ENCODE results near the gene LRRN1. TPM values are rescaled to one million over a fixed set of nuclear protein-coding genes. Genes with fewer than 3 reads are reported as not detected.
"Not testable (repeated sequence)": the region's sequence is repeated elsewhere in the genome, so short reads cannot be mapped to it uniquely, and the experiment has no call there.

LRRN1 gene
- total RNA-seq, 1 experiment from 2014 or later = not detected

DNA sequence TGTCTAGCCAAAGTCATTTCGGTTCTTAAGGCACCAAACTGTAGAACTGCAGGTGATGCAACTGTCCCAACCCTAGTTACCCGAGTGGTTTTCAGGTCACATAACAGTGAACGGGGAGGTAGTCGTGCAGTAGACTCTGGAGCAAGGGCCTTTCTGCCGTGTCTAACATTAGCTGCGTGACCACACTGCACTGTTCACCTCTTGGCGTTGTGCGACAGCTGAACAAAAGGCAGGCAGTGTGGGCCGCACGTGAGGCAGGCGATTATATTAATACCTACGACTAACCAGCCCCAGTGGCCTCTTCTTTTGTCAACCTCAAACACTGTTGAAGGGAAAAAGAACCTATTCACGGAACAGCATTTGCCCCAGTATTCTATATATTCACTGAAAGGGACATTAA is 2.8 kb downstream of the LRRN1 start:
- in situ Hi-C loops (cut with HindIII; ENCODE audit: low pct_unique_long_range_greater_than_20kb, low sequenced_read_pairs) = no loop called here
- DNase-seq (ENCODE audit: low read depth) = no peak

DNA sequence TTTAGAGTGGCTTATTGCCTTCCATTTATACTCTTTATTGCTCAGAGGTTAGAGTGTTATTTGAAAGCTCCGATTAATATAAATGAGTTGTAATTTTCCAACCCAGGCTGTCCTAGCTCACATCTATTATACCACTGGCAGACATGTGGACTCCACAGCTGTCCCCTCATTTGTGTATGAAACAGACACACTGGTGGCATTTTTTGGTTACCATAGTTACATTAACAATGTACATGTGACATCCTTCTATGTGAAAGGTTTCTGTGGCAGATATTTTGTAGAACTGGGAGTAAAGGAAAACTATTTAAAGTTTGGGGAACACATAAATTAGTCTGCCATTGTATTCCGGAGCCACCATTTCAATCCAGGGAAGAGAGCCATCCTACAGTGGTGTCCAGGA is 5.3 kb downstream of the LRRN1 start:
- in situ Hi-C loops (cut with HindIII; ENCODE audit: low pct_unique_long_range_greater_than_20kb, low sequenced_read_pairs) = no loop called here
- no peak for DNase-seq (ENCODE audit: low read depth)

DNA sequence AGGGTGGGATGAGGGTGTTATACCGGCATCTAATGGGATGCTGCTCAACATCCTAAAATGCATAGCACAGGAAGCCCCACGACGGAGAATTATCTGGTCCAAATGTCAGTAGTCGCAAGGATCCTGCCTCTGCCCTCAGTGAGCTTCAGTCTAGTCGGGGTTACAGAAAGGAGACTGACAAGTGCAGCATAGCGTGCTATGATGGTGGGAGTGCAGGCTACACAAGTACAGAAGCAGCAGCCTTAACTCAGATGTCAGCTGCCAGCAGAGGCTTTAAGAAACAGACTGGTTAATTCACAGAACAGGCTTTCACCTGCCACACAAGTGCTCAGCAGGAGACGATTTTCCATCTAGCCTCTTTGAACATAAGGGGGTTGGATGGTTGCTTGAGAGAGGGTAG is 6.9 kb downstream of the LRRN1 start:
- in situ Hi-C loops (cut with HindIII; ENCODE audit: low pct_unique_long_range_greater_than_20kb, low sequenced_read_pairs) = no loop called here

DNA sequence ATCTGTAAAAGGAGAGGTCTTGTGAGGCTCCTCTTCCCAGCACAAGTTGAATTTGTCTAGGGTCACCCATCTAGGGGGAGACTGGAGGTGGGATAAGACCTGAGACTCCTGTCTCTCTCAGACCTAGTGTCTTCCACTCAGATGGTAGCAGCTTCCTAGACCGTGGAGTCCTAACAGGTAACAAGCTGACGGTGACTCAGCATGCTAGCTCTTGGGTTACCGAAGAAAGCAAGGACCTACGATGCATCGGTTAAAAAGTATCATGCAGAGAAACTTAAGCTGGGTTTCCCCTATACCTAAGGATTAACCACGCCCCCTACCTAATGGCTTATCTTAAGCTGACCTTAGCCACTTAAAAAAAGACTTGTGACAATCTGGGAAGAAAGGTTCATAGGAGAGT is 7.6 kb downstream of the LRRN1 start:
- DNase-seq (ENCODE audit: low read depth) = no peak
- in situ Hi-C loops (cut with HindIII; ENCODE audit: low pct_unique_long_range_greater_than_20kb, low sequenced_read_pairs) = no loop called here

More for the DNA sequence above, 6.9 kb downstream of the LRRN1 start:
- DNase-seq (ENCODE audit: low read depth) = no peak

DNA sequence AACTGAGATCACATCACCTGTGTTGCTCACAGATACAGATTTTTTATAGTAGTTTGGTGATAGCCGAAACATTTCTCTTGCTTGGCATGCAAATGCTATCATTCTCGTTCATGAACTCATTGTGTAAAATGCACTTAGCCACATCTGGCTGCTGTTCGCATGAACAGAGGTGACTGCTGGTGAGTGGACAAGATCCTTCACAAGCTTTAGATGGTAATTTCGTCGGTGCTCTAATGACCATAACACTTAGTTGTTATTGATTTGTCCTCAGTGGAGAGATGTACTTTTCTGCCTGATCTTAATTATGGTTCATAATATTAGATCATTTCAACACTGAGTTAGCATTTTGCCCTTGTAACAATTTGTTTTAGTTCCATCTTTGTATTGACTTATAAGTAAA is 13.8 kb downstream of the LRRN1 start:
- no peak for DNase-seq (ENCODE audit: low read depth)
- in situ Hi-C loops (cut with HindIII; ENCODE audit: low pct_unique_long_range_greater_than_20kb, low sequenced_read_pairs) = no loop called here

DNA sequence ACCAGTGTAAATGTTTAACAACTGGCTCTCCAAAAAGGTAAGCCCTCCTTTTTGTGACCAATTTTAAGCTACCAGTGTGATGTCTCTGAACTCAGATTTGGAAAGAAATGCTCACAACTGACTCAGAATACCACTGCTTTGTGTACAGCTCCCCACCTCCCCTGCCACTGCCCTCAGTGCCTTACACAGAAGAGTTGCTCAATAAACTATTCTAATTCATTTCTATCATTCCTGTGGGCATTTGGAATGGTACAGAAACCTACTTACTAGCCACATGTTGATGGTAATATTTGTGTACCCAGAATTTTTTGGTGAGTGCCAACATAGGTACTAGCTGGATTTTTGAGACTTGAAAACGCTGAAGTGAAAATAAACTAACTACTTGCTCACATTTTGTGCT is 16.0 kb downstream of the LRRN1 start:
- no peak for DNase-seq (ENCODE audit: low read depth)
- in situ Hi-C loops (cut with HindIII; ENCODE audit: low pct_unique_long_range_greater_than_20kb, low sequenced_read_pairs) = no loop called here

DNA sequence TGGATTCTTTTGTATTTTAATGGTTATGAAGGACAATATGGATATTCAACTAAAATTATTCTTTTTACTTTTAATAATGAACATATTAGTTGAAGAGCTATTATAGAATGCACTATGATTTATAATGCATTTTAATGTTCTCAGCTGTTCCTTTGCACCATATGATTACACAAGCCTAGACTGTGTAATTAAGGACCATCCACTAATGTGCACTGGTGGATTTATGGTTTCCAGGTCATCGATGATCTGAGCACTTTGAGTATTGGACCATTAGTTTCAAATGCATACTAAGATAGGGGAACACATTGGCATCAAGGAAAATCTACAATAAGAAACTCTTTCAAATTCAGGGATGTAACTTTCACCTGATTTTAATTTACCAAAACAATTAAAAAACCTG is 16.8 kb downstream of the LRRN1 start:
- no peak for DNase-seq (ENCODE audit: low read depth)
- in situ Hi-C loops (cut with HindIII; ENCODE audit: low pct_unique_long_range_greater_than_20kb, low sequenced_read_pairs) = no loop called here

DNA sequence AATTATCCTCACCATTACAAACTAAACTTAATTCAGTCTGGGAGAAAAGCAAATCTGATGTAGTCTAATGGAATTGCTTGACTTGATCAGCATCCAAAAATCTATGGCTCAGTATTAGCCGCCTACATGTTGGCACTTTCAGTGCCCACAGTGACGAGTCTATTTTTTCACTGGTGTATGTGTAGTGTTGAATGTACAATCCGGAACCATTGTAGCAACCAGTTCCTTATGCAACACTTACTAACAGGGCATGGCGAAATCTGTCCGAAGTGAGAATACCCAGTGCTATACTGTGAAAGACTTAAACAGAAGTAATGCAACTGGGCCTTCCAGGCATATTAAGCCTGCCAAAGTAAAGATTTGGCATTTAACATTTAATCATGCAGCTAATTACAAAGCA is 18.6 kb downstream of the LRRN1 start:
- in situ Hi-C loops (cut with HindIII; ENCODE audit: low pct_unique_long_range_greater_than_20kb, low sequenced_read_pairs) = no loop called here
- no peak for DNase-seq (ENCODE audit: low read depth)

DNA sequence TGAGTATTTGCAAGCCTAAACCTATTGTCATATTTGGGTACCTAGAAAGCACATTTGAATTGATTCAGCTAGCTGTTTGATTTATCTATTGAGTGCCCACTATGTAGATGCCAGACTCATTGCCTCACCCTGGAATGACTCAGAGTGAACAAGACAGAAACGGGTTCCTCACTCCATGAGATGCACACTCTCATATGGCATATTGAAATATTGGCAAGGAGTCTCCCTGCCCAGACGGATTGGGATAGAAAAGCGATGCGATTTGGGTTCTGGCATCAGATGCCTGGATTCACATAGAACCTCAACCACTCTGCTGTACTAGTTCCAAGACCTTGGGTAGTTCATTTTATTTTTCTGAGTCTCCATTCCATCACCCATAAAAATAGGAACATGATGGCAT is 22.5 kb downstream of the LRRN1 start:
- in situ Hi-C loops (cut with HindIII; ENCODE audit: low pct_unique_long_range_greater_than_20kb, low sequenced_read_pairs) = no loop called here
- DNase-seq (ENCODE audit: low read depth) = no peak

DNA sequence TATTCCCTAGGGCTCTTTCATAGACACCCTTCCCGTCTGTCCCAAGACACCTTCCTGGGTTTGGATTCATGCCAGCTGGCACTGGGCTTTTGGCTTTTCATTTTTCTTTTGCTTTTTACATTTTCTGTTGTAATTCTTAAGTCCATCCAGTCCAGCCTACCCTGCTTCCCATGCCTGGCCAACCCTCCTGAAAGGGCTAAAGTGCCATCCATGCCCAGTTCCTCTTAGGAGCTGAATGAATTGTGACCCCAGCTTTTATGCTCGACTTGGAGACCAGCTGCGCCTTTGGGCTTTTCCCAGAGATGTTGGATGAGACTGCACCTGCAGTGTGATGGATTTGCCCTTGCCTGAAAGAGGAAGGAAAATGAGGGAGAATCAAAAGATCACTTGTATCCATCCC is 25.8 kb downstream of the LRRN1 start:
- DNase-seq (ENCODE audit: low read depth) = no peak

DNA sequence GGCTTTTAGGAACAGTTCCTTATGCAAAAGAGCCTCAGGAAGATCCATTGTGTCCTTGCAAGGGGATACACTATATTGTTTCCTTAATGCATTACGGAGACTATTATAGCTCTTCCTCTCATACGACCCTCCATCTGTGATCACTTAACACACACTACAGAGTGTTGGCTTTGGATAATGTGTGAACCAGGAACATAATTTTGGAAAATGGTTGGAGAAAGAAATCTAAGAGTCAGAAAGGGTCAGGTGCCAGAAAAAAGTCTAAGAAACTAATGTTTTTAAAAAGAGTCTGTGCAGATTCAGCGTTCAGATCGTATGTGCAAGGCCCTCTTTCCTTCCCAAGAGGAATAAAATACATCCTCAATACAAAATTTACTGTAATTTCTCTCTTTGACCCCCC is 27.3 kb downstream of the LRRN1 start:
- no peak for DNase-seq (ENCODE audit: low read depth)
- in situ Hi-C loops (cut with HindIII; ENCODE audit: low pct_unique_long_range_greater_than_20kb, low sequenced_read_pairs) = no loop called here

More for the DNA sequence above, 25.8 kb downstream of the LRRN1 start:
- in situ Hi-C loops (cut with HindIII; ENCODE audit: low pct_unique_long_range_greater_than_20kb, low sequenced_read_pairs) = no loop called here

DNA sequence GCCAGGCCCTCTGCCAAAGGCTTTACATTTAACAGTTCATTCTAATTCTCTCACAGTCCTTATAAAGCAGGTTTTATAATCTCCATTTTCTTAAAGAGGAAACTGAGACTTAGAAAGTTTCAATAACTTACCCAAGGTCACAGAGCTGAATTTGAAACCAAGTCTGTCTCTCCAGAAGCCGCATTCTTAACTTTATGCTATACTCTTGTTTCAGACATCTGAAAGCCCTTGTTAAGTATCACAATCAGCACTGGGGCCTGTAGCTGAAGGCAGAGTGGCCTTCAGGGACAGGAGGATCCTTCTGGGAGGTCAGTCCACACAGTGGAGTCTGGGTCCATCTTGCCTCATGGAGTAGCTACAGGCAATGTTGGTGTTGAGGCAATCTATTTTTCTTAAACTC is 27.9 kb downstream of the LRRN1 start:
- in situ Hi-C loops (cut with HindIII; ENCODE audit: low pct_unique_long_range_greater_than_20kb, low sequenced_read_pairs) = no loop called here

DNA sequence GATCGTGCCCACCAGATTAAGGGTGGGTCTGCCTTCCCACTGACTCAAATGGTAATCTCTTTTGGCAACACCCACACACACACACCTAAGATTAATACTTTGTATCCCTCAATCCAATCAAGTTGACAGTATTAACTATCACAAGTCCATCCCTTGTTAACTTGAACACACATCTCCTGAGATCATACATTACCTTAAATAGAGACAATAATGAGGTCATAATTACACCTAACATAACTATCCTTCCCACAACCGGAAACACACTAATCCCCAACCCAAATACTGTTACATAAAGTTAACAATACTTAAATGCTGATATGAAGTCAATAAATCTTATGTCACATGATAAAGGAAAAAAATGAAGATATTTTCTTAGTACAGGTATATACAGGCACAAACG is 29.2 kb downstream of the LRRN1 start:
- in situ Hi-C loops (cut with HindIII; ENCODE audit: low pct_unique_long_range_greater_than_20kb, low sequenced_read_pairs); DNase-seq (ENCODE audit: low read depth): not testable (repeated sequence)

More for the DNA sequence above, 27.9 kb downstream of the LRRN1 start:
- DNase-seq (ENCODE audit: low read depth) = no peak

DNA sequence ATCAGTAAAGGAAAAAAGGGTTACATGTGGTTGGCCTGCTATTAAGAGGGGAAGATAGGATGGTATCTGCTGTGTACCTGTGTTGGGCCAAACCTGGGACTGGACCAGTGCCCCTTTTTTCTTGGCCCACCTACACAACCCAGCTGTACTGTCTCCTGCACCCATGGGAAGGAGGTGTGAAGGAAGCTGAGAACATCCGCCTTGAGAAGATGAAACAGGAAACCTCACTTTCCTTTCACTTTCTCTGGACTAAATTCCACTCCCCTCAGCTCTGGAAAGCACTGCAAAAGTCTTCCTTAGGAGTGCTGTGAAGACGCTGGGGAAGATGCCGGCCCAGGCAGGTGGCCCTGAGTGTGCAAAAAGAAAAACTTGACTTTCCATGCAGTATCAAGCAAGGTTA is 37.6 kb downstream of the LRRN1 start:
- in situ Hi-C loops (cut with HindIII; ENCODE audit: low pct_unique_long_range_greater_than_20kb, low sequenced_read_pairs) = no loop called here
- DNase-seq (ENCODE audit: low read depth) = no peak

DNA sequence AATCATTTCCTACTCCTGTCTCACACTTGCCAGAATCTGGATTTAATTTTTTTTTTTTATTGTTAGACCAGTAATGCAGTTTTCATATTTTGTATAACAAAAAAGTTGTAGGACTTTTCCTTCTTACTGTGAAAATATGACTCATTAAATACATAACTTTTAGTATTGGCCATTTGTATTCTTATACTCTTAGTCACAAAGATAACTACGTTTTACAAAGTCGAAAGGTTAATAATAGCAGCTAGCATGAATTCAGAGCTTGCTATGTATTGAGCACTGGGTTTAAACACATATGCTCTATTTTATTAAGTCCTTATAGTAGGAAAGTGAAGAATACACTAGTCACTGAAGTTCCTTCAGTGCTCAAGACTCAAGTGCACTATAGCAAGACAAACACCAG is 43.1 kb downstream of the LRRN1 start:
- in situ Hi-C loops (cut with HindIII; ENCODE audit: low pct_unique_long_range_greater_than_20kb, low sequenced_read_pairs) = no loop called here
- DNase-seq (ENCODE audit: low read depth) = no peak

DNA sequence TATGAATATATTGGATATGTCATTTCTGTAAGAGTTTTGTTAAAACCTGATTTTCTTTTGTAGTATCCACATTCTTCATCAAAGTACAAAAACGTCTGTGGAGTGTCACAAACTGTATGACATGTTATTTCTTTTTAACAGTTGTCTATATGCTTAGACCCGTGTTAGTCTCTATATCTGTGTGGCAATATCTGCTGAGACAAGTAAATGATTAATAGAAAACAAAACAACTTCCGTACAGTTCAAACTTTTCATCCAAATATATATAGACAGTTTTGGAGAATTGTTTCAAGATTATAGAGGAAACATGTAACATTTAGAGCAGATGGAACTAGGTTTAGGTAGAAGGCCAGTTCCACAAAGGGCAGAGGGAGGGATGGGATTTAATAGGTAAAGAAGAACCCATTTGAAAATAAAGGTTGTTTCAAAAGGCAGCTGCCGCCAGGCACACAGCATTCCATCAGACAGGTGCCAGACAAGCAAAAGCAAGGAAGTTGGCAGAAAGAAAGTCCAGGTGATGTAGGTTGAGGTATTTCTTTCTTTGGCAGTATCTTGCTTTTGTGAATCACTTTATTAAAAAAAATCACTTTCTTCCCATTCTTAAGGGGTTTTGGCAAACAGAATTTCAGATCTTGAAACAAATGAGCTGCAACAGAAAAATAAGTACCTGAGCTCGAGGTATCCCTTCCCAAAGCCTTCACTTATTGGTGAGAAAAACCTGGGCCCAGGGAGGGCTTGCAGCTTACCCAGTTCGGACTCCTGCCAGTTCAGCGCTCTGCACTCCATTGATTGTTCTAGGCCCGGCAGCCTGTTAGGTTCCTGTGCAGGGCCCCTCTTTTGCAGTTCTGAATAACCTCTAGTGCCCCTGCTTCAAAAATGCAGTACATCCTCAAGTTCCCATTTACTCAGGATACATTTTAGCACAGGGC is 49.0 kb downstream of the LRRN1 start:
- in situ Hi-C loops (cut with HindIII; ENCODE audit: low pct_unique_long_range_greater_than_20kb, low sequenced_read_pairs) = no loop called here
- no peak for DNase-seq (ENCODE audit: low read depth)

DNA sequence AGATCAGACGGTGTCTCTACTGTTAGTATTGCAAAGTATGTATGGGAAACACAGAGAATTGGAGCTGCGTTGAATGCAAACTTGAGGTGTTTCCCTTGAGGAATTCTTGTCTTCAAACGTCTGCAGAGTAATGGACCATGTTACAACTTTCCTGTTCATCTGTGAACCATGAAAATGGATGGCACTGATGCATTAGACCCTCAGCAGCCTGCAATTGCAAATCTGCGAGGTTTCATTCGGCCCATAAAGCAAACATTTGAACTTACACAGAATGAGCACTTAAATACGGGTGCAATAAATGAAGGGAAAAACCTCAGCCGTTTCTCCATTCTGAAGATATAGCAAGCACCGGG is 49.7 kb downstream of the LRRN1 start:
- no peak for DNase-seq (ENCODE audit: low read depth)
- in situ Hi-C loops (cut with HindIII; ENCODE audit: low pct_unique_long_range_greater_than_20kb, low sequenced_read_pairs) = no loop called here

DNA sequence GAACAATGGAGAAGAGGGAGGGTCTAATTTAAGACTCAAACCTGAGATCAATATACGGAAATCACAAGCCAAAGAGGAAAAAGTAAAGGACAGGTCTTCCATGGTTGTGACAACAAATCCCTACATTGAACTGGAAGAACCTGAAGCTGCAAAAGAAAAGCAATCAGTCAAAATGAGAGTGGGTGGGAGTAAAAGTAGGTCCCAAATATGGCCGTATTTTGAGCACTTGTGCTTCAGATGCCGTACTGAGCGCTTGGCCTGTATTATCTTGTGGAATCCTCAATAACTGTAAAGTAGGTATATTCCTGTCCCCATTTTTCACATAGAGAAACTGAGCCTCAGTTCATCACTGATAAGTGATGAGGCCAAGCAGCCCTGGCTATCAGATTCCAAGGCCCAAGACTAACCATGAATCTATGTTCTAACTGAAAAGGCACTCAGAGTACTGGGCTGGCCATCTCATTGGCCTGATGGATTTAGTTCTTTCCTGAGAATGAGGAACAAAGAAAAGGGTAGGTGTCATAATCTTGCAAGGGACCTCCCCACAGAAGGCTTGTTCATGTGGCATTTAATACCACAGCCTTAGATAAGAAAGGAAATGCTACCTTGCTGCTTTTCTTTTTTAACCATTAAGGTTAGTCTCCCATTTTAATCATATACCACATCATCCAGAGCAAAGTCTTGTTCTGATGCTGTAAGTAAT is 52.5 kb downstream of the LRRN1 start:
- DNase-seq (ENCODE audit: low read depth) = no peak

DNA sequence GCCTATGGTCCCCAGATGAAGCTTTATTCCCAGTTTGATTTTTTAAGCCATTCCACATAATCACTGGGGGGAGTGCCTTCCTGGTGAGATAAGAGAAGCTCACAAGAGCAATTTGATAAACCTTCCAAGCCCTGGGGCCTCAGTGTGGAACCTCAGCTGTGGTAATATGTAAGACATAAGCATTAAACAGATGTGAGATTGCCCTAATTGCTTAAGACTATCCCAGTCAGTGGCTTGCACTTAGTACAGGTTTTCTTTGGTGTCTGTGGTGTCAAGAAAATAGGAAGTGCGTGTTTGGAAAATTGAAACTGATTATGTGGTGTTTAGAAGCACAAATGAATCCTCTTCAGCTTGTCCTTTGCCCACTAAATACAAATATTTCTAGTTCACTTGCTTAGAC is 54.3 kb downstream of the LRRN1 start:
- no peak for DNase-seq (ENCODE audit: low read depth)
- in situ Hi-C loops (cut with HindIII; ENCODE audit: low pct_unique_long_range_greater_than_20kb, low sequenced_read_pairs) = no loop called here

More for the DNA sequence above, 52.5 kb downstream of the LRRN1 start:
- in situ Hi-C loops (cut with HindIII; ENCODE audit: low pct_unique_long_range_greater_than_20kb, low sequenced_read_pairs) = no loop called here

DNA sequence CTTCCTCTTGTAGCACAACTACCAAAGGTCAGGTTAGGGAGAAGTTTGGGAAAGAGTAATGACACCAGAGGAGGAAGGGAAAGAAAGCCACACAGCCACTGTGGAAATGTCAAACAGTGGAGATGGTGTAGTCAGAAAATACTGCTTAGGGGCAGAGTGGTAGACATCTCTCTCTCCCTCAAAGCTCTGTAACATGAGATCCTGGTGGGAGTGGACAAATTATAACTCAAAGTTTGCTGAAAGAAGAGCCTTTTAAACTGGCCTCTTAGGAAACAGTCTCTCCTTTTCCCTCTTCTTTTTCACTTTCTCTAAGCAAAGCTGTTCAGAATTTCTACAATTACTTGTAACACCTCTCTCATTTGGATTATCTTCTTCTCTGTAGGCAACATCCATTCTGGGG is 55.8 kb downstream of the LRRN1 start:
- in situ Hi-C loops (cut with HindIII; ENCODE audit: low pct_unique_long_range_greater_than_20kb, low sequenced_read_pairs) = no loop called here
- no peak for DNase-seq (ENCODE audit: low read depth)

Data from Caki2 (cell line).